ENCODE data around the gene SPDYA.
"Not testable (repeated sequence)": the region's sequence is repeated elsewhere in the genome, so short reads cannot be mapped to it uniquely, and the experiment has no call there.

The SPDYA gene

GRCh38 chr2:28810384-28811285 is at the start of gene SPDYA:
Gene SPDYA, plus strand, starts transcription at chr2:28810834. Its CDS starts 5,181 bp downstream, at chr2:28816015.
- DNase-seq (ENCODE audit: low spot score), result peak; percentile 38

- no peak for DNase-seq (ENCODE audit: low spot score)
These were observed 49.2 kb upstream of the SPDYA start for GRCh38 chr2:28761420-28761819.

GRCh38 chr2:28764909-28765711 is 45.5 kb upstream of the SPDYA start:
- no peak for DNase-seq (ENCODE audit: low spot score)

- DNase-seq (ENCODE audit: low spot score), result no peak
These were observed 44.6 kb upstream of the SPDYA start for GRCh38 chr2:28766070-28766469.

GRCh38 chr2:28767337-28767736 is 43.3 kb upstream of the SPDYA start:
- DNase-seq (ENCODE audit: low spot score), result no peak

- DNase-seq (ENCODE audit: low spot score), result no peak
These were observed 42.2 kb upstream of the SPDYA start for GRCh38 chr2:28768422-28768821.

GRCh38 chr2:28768952-28769351 is 41.7 kb upstream of the SPDYA start:
- no peak for DNase-seq (ENCODE audit: low spot score)

GRCh38 chr2:28772351-28772750 is 38.3 kb upstream of the SPDYA start:
- no peak for DNase-seq (ENCODE audit: low spot score)

GRCh38 chr2:28776471-28776870 is 34.2 kb upstream of the SPDYA start:
- DNase-seq (ENCODE audit: low spot score), result no peak

GRCh38 chr2:28778392-28778791 is 32.2 kb upstream of the SPDYA start:
- DNase-seq (ENCODE audit: low spot score), result no peak

GRCh38 chr2:28779001-28779400 is 31.6 kb upstream of the SPDYA start:
- no peak for DNase-seq (ENCODE audit: low spot score)

- no peak for DNase-seq (ENCODE audit: low spot score)
These were observed 30.1 kb upstream of the SPDYA start for GRCh38 chr2:28780496-28780895.

- no peak for DNase-seq (ENCODE audit: low spot score)
These were observed 28.2 kb upstream of the SPDYA start for GRCh38 chr2:28782423-28782822.

GRCh38 chr2:28784570-28784969 is 26.1 kb upstream of the SPDYA start:
- not testable (repeated sequence) for DNase-seq (ENCODE audit: low spot score)

- no peak for DNase-seq (ENCODE audit: low spot score)
These were observed 14.0 kb upstream of the SPDYA start for GRCh38 chr2:28796620-28797019.

- no peak for DNase-seq (ENCODE audit: low spot score)
These were observed 8.9 kb upstream of the SPDYA start for GRCh38 chr2:28801726-28802125.

GRCh38 chr2:28802975-28803429 is 7.6 kb upstream of the SPDYA start:
- DNase-seq (ENCODE audit: low spot score), result no peak

- no peak for DNase-seq (ENCODE audit: low spot score)
These were observed 707 bp upstream of the SPDYA start for GRCh38 chr2:28809927-28810326.

- DNase-seq (ENCODE audit: low spot score), result no peak
These were observed 7.4 kb downstream of the SPDYA start for GRCh38 chr2:28818053-28818452.

GRCh38 chr2:28821295-28821958 is 10.8 kb downstream of the SPDYA start:
- DNase-seq (ENCODE audit: low spot score), result peak; percentile 56

GRCh38 chr2:28822036-28822435 is 11.4 kb downstream of the SPDYA start:
- no peak for DNase-seq (ENCODE audit: low spot score)

GRCh38 chr2:28824207-28824606 is 13.6 kb downstream of the SPDYA start:
- no peak for DNase-seq (ENCODE audit: low spot score)
